GM12878 (cell line): ENCODE results near the gene RFLNA. TPM values are rescaled to one million over a fixed set of nuclear protein-coding genes. Genes with fewer than 3 reads are reported as not detected.

Experiments
- ATAC-seq: fragments of 200-7000 bp; cut with Tn5 transposase; 3 replicates; pipeline ENCODE4 v1.9.1; 2020; ENCODE audit warnings: mild to moderate bottlenecking, moderate library complexity
- BruUV-seq: library from RNA; stranded (reverse); fragments of 400-500 nt; replicated peaks from 2 replicates; lab custom pipeline; 2021; lab: Mats Ljungman, UMichigan
- CTCF ChIA-PET: fragments of 300-600 bp; sonication (Branson Sonifier 250); formaldehyde crosslinking; extraction: SDS; loops from one replicate; lab custom pipeline; 2021; ENCODE audit warnings: inconsistent platforms; lab: Yijun Ruan, JAX
- POLR2A ChIA-PET: fragments of 350-600 bp; formaldehyde crosslinking; extraction: SDS; loops from one replicate; lab custom pipeline; 2021; ENCODE audit warnings: inconsistent platforms; lab: Charles Lee
- RAD21 ChIA-PET: fragments of 300-600 bp; sonication (Branson Sonifier 250); formaldehyde crosslinking; loops from one replicate; lab custom pipeline; 2023; ENCODE audit warnings: antibody characterized with exemption; ENCODE audit not compliant: unreplicated experiment; lab: Charles Lee
- SMC1A ChIA-PET: fragments of 300-600 bp; sonication (Branson Sonifier 250); formaldehyde crosslinking; loops from one replicate; lab custom pipeline; 2023; ENCODE audit not compliant: unreplicated experiment, uncharacterized antibody; lab: Charles Lee
- DNase-seq: peaks from one replicate; pipeline ENCODE4 v3.0.0-alpha.2; 2011; ENCODE audit warnings: low read depth, low spot score
- FAIRE-seq: peaks from 3 replicates; lab custom pipeline; 2011; peaks lifted over from hg19 to GRCh38; lab: Jason Lieb, UNC
- H2AFZ ChIP-seq: 2 replicates; pipeline ENCODE4 v1.6.0; 2011; ENCODE audit warnings: low read depth, low read length, control low read depth; ENCODE audit not compliant: control insufficient read depth
- H3K27ac ChIP-seq: 2 replicates; pipeline ENCODE4 v1.5.1; 2011; ENCODE audit warnings: control low read depth; ENCODE audit not compliant: control insufficient read depth, insufficient read depth
- H3K27me3 ChIP-seq, 2 experiments: replicated peaks in 1 of 2; 2 replicates each; pipeline versions ENCODE4 v1.6.0 to v1.6.1; 2011; ENCODE audit warnings: low read length in 1 of 2; ENCODE audit not compliant: control insufficient read depth in 2 of 2, insufficient read depth in 2 of 2
- H3K36me3 ChIP-seq, 2 experiments: 2 replicates each; pipeline ENCODE4 v1.5.1; 2011; ENCODE audit warnings: low read length in 1 of 2; ENCODE audit not compliant: control insufficient read depth in 2 of 2, insufficient read depth in 2 of 2
- H3K4me1 ChIP-seq: 2 replicates; pipeline ENCODE4 v1.6.1; 2011; ENCODE audit warnings: mild to moderate bottlenecking, low read length, moderate library complexity, mixed read lengths; ENCODE audit not compliant: control insufficient read depth, insufficient read depth
- H3K4me2 ChIP-seq: 2 replicates; pipeline ENCODE4 v1.6.0; 2011; ENCODE audit warnings: control low read depth; ENCODE audit not compliant: control insufficient read depth, insufficient read depth
- H3K4me3 ChIP-seq: fragments of 200-600 bp; sonication (generic); 2 replicates; pipeline ENCODE4 v1.5.1; 2016
- H3K79me2 ChIP-seq: 2 replicates; pipeline ENCODE4 v1.6.0; 2011; ENCODE audit warnings: low read length; ENCODE audit not compliant: control insufficient read depth, insufficient read depth
- H3K9ac ChIP-seq: 2 replicates; pipeline ENCODE4 v1.8.0; 2011; ENCODE audit warnings: low read length, control low read depth, mixed read lengths; ENCODE audit not compliant: control insufficient read depth, insufficient read depth
- H3K9me3 ChIP-seq: replicated peaks from 3 replicates; pipeline ENCODE4 v1.5.1; 2011; ENCODE audit warnings: mild to moderate bottlenecking, low read length; ENCODE audit not compliant: control insufficient read depth, insufficient read depth
- H4K20me1 ChIP-seq: 2 replicates; pipeline ENCODE4 v1.6.0; 2011; ENCODE audit not compliant: control insufficient read depth, insufficient read depth
- BACH1 ChIP-seq: fragments of 450-650 bp; IDR thresholded peaks from 2 replicates; pipeline ENCODE4 v1.6.1; 2017; ENCODE audit warnings: mild to moderate bottlenecking, borderline replicate concordance
- CREB1 ChIP-seq: IDR thresholded peaks from 2 replicates; pipeline ENCODE4 v1.6.1; 2012; ENCODE audit warnings: low read depth, mild to moderate bottlenecking, inconsistent platforms
- HCFC1 ChIP-seq: fragments of 150-350 bp; IDR thresholded peaks from 2 replicates; pipeline ENCODE4 v1.6.1; 2014; ENCODE audit warnings: low read length
- TCF12 ChIP-seq: IDR thresholded peaks from 2 replicates; pipeline ENCODE4 v1.6.1; 2011; ENCODE audit warnings: low read depth, mild to moderate bottlenecking, low read length
- ZNF274 ChIP-seq: IDR thresholded peaks from one replicate; pipeline ENCODE4 v1.8.0; 2011; ENCODE audit not compliant: insufficient read length, insufficient read depth
- ZNF622 ChIP-seq: fragments of 450-650 bp; IDR thresholded peaks from 2 replicates; pipeline ENCODE4 v1.6.1; 2017; ENCODE audit warnings: mild to moderate bottlenecking, inconsistent platforms
- WGBS: methylation state at CpG from one replicate; pipeline ENCODE4 v1.1.6; 2016; ENCODE audit warnings: low lambda C conversion rate; ENCODE audit not compliant: insufficient replicate concordance, insufficient coverage; ENCODE audit errors: missing lambda C conversion rate; 5-methylcytosine and 5-hydroxymethylcytosine counted together
- in situ Hi-C: fragments of 300-500 bp; cut with MboI; formaldehyde crosslinking; loops from 9 replicates; pipeline ENCODE4 v1.14.3; 2018; ENCODE audit warnings: mixed read lengths
- intact Hi-C: fragments of 100-400 bp; cut with micrococcal nuclease; formaldehyde crosslinking; loops from one replicate; pipeline ENCODE4 v1.14.2; 2022; ENCODE audit not compliant: unreplicated experiment
- polyA plus RNA-seq, 11 experiments: library from polyadenylated mRNA; depleted of rRNA in 4 of 11; unstranded in 6 of 11; stranded (reverse) in 5 of 11; fragments of >200 nt; fragmentation: Nextera tagmentation in 4 of 11; fragmentation: Illumina TruSeq in 1 of 11; extraction: Ambion mirVana in 4 of 11; extraction: Trizol in 1 of 11; gene quantifications; 1 replicate in 1 of 11; 2 replicates in 10 of 11; pipeline versions ENCODE4 v1.2.1 to v1.2.3, GENCODE V29; 2011 to 2016; ENCODE audit warnings: inconsistent platforms in 2 of 11, missing spikeins in 2 of 11, low read depth in 1 of 11
- total RNA-seq, 4 experiments: library from RNA; depleted of rRNA in 3 of 4; stranded (reverse); fragments of >200 nt in 3 of 4; fragmentation: Illumina TruSeq in 1 of 4; extraction: Trizol in 1 of 4; gene quantifications; 2 replicates each; pipeline versions ENCODE4 v1.2.1 to v1.2.3, GENCODE V29; 2013 to 2021
- TF ChIP-seq, protein P1 (sequence below): fragments of 450-650 bp; IDR thresholded peaks from 2 replicates; pipeline ENCODE4 v1.6.1; 2016; ENCODE audit warnings: mild to moderate bottlenecking
- TF ChIP-seq, protein P2 (sequence below): fragments of 150-350 bp; IDR thresholded peaks from 2 replicates; pipeline ENCODE4 v1.6.1; 2014; ENCODE audit warnings: mild to moderate bottlenecking, low read depth, low read length

Gene RFLNA
- total and polyA plus RNA-seq, 10 of the 15 experiments (the other 5 are each of a cell fraction or from before 2014, with no cell fraction given), result 0.08 TPM; not detected in 9

DNA sequence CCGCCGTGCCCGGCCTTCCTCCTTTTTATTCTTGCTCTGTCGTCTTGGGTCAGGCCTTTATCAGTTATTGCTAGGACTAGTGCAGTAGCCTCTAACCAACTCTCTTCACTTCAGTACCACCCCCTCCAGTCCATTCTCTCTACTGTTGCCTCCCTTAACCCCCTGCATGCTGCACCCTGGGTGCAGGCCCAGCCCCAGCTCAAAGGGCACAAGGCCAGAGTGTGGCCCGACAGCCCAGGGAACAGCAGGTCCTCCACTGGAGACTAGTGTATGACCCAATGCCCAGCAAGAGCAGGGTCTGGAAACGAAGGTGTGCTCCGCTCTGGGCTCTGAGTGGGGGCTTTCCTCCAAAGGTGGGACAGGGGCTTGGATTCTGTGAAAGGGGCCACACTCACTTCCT is 30.0 kb upstream of the RFLNA start:
- H3K79me2 ChIP-seq, result no peaks in the 10 kb centered on the region
- H3K9me3 ChIP-seq, result no peaks in the 10 kb centered on the region
- H3K4me1 ChIP-seq, result no peaks in the 10 kb centered on the region
- intact Hi-C loops (no loop called here), in situ Hi-C loops (no loop called here)
- peaks cover 0 to 1% of the 10 kb centered on the region in 2 experiments; a peak in 1 of 4 replicates for H3K27me3 ChIP-seq
- SMC1A ChIA-PET, result no interaction called here
- H3K9ac ChIP-seq, result no peak overlapping the region
- no peak for TF ChIP-seq HCFC1
- TF ChIP-seq BACH1, result no peak
- TF ChIP-seq CREB1, result no peak
- TF ChIP-seq, protein P1, sequence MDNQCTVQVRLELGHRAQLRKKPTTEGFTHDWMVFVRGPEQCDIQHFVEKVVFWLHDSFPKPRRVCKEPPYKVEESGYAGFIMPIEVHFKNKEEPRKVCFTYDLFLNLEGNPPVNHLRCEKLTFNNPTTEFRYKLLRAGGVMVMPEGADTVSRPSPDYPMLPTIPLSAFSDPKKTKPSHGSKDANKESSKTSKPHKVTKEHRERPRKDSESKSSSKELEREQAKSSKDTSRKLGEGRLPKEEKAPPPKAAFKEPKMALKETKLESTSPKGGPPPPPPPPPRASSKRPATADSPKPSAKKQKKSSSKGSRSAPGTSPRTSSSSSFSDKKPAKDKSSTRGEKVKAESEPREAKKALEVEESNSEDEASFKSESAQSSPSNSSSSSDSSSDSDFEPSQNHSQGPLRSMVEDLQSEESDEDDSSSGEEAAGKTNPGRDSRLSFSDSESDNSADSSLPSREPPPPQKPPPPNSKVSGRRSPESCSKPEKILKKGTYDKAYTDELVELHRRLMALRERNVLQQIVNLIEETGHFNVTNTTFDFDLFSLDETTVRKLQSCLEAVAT, result no peak
- TF ChIP-seq ZNF274, result no peak
- TF ChIP-seq TCF12, result no peak
- TF ChIP-seq, protein P2, sequence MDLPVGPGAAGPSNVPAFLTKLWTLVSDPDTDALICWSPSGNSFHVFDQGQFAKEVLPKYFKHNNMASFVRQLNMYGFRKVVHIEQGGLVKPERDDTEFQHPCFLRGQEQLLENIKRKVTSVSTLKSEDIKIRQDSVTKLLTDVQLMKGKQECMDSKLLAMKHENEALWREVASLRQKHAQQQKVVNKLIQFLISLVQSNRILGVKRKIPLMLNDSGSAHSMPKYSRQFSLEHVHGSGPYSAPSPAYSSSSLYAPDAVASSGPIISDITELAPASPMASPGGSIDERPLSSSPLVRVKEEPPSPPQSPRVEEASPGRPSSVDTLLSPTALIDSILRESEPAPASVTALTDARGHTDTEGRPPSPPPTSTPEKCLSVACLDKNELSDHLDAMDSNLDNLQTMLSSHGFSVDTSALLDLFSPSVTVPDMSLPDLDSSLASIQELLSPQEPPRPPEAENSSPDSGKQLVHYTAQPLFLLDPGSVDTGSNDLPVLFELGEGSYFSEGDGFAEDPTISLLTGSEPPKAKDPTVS, result no peak
- no peak for TF ChIP-seq ZNF622
- RAD21 ChIA-PET, result no interaction called here
- no peak overlapping the region for H3K4me3 ChIP-seq
- H3K27ac ChIP-seq, result no peak overlapping the region
- POLR2A ChIA-PET, result no interaction called here
- FAIRE-seq, result no peak
- no TSS peak for BruUV-seq
- H4K20me1 ChIP-seq, result no peaks in the 10 kb centered on the region
- 81% methylated on average over 7 of the region's 7 CpGs for WGBS
- H3K36me3 ChIP-seq, result no peaks in the 10 kb centered on the region
- no peak for DNase-seq
- no peak for ATAC-seq
- CTCF ChIA-PET, result no interaction called here
- no peak overlapping the region for H3K4me2 ChIP-seq
- no peak overlapping the region for H2AFZ ChIP-seq
